B cell (primary cell): Measurements from ENCODE around the gene S100A9. TPM values are rescaled to one million over a fixed set of nuclear protein-coding genes. Genes with fewer than 3 reads are reported as not detected.

Source experiments
- ATAC-seq: fragments of 200-7000 bp; cut with Tn5 transposase; one replicate; pipeline ENCODE4 v1.10.0; 2021; ENCODE audit warnings: low read depth, mild to moderate bottlenecking, moderate number of reproducible peaks, moderate library complexity
- CTCF ChIA-PET: fragments of 350-600 bp; sonication (Branson Sonifier 250); formaldehyde crosslinking; loops from one replicate; lab custom pipeline; 2021; ENCODE audit warnings: antibody characterized with exemption, inconsistent platforms; lab: Charles Lee
- POLR2A ChIA-PET: fragments of 350-600 bp; sonication (Branson Sonifier 250); formaldehyde crosslinking; loops from one replicate; lab custom pipeline; 2021; ENCODE audit warnings: antibody characterized with exemption; lab: Charles Lee
- DNase-seq: peaks from one replicate; pipeline ENCODE4 v3.0.0; 2013
- H2AFZ ChIP-seq: 2 replicates; pipeline ENCODE4 v1.6.1; 2012; ENCODE audit warnings: mild to moderate bottlenecking, low read depth, low read length; ENCODE audit not compliant: insufficient read depth, poor library complexity, severe bottlenecking
- H3K27ac ChIP-seq, 2 donors: 1 replicate in 1 of 2; 2 replicates in 1 of 2; pipeline ENCODE4 v1.5.1; 2012 to 2013; ENCODE audit warnings: low read length in 2 of 2, mild to moderate bottlenecking in 2 of 2, moderate library complexity in 1 of 2
- H3K27me3 ChIP-seq, 4 experiments: fragments of 200-600 bp in 1 of 4; sonication (generic) in 1 of 4; replicated peaks in 1 of 4; 1 replicate in 2 of 4; 2 replicates in 2 of 4; pipeline versions ENCODE4 v1.6.1 to v1.7.0; 2013 to 2016; ENCODE audit warnings: low read length in 3 of 4, mild to moderate bottlenecking in 2 of 4, mixed read lengths in 1 of 4, moderate library complexity in 1 of 4; ENCODE audit not compliant: insufficient read depth in 4 of 4, control insufficient read depth in 3 of 4; ENCODE audit errors: control extremely low read depth in 1 of 4
- H3K36me3 ChIP-seq, 2 experiments: replicated peaks in 1 of 2; 1 replicate in 1 of 2; 2 replicates in 1 of 2; pipeline versions ENCODE4 v1.6.1 to v1.7.1; 2013; ENCODE audit warnings: low read length in 1 of 2; ENCODE audit not compliant: insufficient read depth in 2 of 2, control insufficient read depth in 1 of 2; ENCODE audit errors: control extremely low read depth in 1 of 2, extremely low read depth in 1 of 2
- H3K4me1 ChIP-seq, 2 donors: fragments of 200-600 bp in 1 of 2; sonication (generic) in 1 of 2; 1 replicate in 1 of 2; 2 replicates in 1 of 2; pipeline versions ENCODE4 v1.5.1 to v1.6.1; 2013 to 2017; ENCODE audit warnings: low read length in 2 of 2; ENCODE audit not compliant: control insufficient read depth in 2 of 2, insufficient read depth in 2 of 2
- H3K4me2 ChIP-seq: replicated peaks from 2 replicates; pipeline ENCODE3; 2012; ENCODE audit warnings: mild to moderate bottlenecking, low read depth, low read length; ENCODE audit not compliant: poor library complexity, severe bottlenecking
- H3K4me3 ChIP-seq, 5 experiments: fragments of 200-600 bp in 1 of 5; sonication (generic) in 1 of 5; 1 replicate in 3 of 5; 2 replicates in 2 of 5; pipeline versions ENCODE4 v1.5.1 to v1.7.0; 2011 to 2016; ENCODE audit warnings: low read length in 4 of 5, mild to moderate bottlenecking in 4 of 5, low read depth in 2 of 5, control low read depth in 1 of 5, moderate library complexity in 1 of 5; ENCODE audit not compliant: insufficient read depth in 1 of 5; ENCODE audit errors: control extremely low read depth in 1 of 5, extremely low read depth in 1 of 5
- H3K79me2 ChIP-seq: fragments of 200-600 bp; sonication (generic); one replicate; pipeline ENCODE4 v1.6.0; 2016; ENCODE audit warnings: low read length; ENCODE audit not compliant: control insufficient read depth, insufficient read depth
- H3K9ac ChIP-seq: fragments of 200-600 bp; sonication (generic); 2 replicates; pipeline ENCODE4 v1.6.1; 2017; ENCODE audit warnings: mild to moderate bottlenecking, low read length, moderate library complexity
- H3K9me3 ChIP-seq, 3 donors: one replicate each; pipeline versions ENCODE4 v1.6.1 to v1.7.1; 2013; ENCODE audit warnings: low read length in 2 of 3; ENCODE audit not compliant: control insufficient read depth in 2 of 3, insufficient read depth in 1 of 3; ENCODE audit errors: control extremely low read depth in 1 of 3
- H4K20me1 ChIP-seq: 2 replicates; pipeline ENCODE4 v1.6.0; 2012; ENCODE audit warnings: mild to moderate bottlenecking, low read length; ENCODE audit not compliant: insufficient read depth, control insufficient read depth, poor library complexity, severe bottlenecking
- H3K27ac Mint-ChIP-seq: one replicate; pipeline ENCODE4 v1.8.0; 2021; ENCODE audit warnings: mixed read lengths
- H3K27me3 Mint-ChIP-seq: one replicate; pipeline ENCODE4 v1.8.0; 2021; ENCODE audit warnings: mixed read lengths
- H3K4me1 Mint-ChIP-seq: one replicate; pipeline ENCODE4 v1.8.0; 2021; ENCODE audit warnings: mixed read lengths
- H3K4me3 Mint-ChIP-seq: one replicate; pipeline ENCODE4 v1.8.0; 2021; ENCODE audit warnings: mixed read lengths
- H3K9me3 Mint-ChIP-seq: one replicate; pipeline ENCODE4 v1.8.0; 2022; ENCODE audit warnings: mixed read lengths; ENCODE audit not compliant: insufficient read depth
- EZH2 ChIP-seq: IDR thresholded peaks from 2 replicates; pipeline ENCODE4 v1.6.1; 2012; ENCODE audit warnings: borderline replicate concordance, low read depth, mild to moderate bottlenecking, moderate library complexity, low read length; ENCODE audit not compliant: insufficient read depth, poor library complexity, severe bottlenecking
- WGBS: methylation state at CpG from one replicate; pipeline ENCODE4 v1.1.5; 2013; ENCODE audit warnings: missing lambda C conversion rate; ENCODE audit not compliant: insufficient coverage; 5-methylcytosine and 5-hydroxymethylcytosine counted together
- intact Hi-C: fragments of 100-400 bp; cut with micrococcal nuclease; formaldehyde crosslinking; loops from one replicate; pipeline ENCODE4 v1.10.0; 2022
- polyA plus RNA-seq: library from polyadenylated mRNA; depleted of rRNA; stranded (reverse); fragments of >200 nt; gene quantifications from 2 replicates; pipeline ENCODE4 v1.2.3, GENCODE V29; 2012
- total RNA-seq, 2 donors: library from RNA; stranded (reverse); fragments of 120-200 nt in 1 of 2; gene quantifications; 1 replicate in 1 of 2; 2 replicates in 1 of 2; pipeline versions ENCODE4 v1.2.3 to v1.2.4, GENCODE V29; 2013 to 2022
- TF ChIP-seq, protein P1 (sequence below): fragments of 200-600 bp; IDR thresholded peaks from one replicate; pipeline ENCODE4 v1.8.0; 2022; ENCODE audit warnings: antibody characterized with exemption, mild to moderate bottlenecking

The S100A9 gene
- total and polyA plus RNA-seq, 2 donors (not counting 1 experiment from before 2014, with no cell fraction given): 4.2 to 66.6 TPM

DNA sequence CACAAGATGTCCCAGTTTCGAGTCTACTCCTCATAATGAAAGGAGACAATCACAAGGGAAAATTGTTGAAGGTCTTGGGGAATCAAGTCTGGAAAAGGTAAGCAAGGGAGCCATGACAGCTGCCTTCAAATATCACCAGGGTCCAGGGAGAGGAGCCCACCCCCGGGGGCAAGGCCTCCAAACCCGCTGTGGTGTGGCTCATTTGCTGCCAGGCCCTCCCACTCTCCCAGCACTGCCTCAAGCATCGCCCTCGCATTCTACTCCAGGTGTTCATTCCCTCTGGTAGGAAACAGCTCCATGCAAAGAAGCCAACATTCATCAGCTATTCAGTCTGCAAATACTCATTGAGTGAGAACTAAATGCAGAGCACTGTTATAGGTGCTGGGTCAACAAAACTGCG, 8.6 kb downstream of the S100A9 start:
- 86% methylated on average over 5 of the region's 6 CpGs for WGBS
- intact Hi-C loops: no loop called here
- Mint-ChIP-seq H3K27me3 (peaks cover 45% of the 10 kb centered on the region), H3K4me1 (no peaks in the 10 kb centered on the region), H3K9me3 (no peaks in the 10 kb centered on the region), H3K4me3 (no peak overlapping the region), H3K27ac (no peak overlapping the region)
- CTCF ChIA-PET: no interaction called here
- no peak for ATAC-seq
- peaks cover 0 to 19% (median under 1%) of the 10 kb centered on the region in 4 experiments for H3K27me3 ChIP-seq
- H3K4me3 ChIP-seq: no peak overlapping the region
- H3K79me2 ChIP-seq: no peaks in the 10 kb centered on the region
- no peak overlapping the region for H3K4me2 ChIP-seq
- POLR2A ChIA-PET: no interaction called here
- no peaks in the 10 kb centered on the region for H3K9me3 ChIP-seq
- no peak for TF ChIP-seq EZH2
- TF ChIP-seq, protein P1, sequence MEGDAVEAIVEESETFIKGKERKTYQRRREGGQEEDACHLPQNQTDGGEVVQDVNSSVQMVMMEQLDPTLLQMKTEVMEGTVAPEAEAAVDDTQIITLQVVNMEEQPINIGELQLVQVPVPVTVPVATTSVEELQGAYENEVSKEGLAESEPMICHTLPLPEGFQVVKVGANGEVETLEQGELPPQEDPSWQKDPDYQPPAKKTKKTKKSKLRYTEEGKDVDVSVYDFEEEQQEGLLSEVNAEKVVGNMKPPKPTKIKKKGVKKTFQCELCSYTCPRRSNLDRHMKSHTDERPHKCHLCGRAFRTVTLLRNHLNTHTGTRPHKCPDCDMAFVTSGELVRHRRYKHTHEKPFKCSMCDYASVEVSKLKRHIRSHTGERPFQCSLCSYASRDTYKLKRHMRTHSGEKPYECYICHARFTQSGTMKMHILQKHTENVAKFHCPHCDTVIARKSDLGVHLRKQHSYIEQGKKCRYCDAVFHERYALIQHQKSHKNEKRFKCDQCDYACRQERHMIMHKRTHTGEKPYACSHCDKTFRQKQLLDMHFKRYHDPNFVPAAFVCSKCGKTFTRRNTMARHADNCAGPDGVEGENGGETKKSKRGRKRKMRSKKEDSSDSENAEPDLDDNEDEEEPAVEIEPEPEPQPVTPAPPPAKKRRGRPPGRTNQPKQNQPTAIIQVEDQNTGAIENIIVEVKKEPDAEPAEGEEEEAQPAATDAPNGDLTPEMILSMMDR: no peak
- no peaks in the 10 kb centered on the region for H4K20me1 ChIP-seq
- no peak overlapping the region for H2AFZ ChIP-seq
- H3K27ac ChIP-seq: no peak overlapping the region
- H3K4me1 ChIP-seq: no peaks in the 10 kb centered on the region
- DNase-seq: no peak
- H3K9ac ChIP-seq: no peak overlapping the region
- H3K36me3 ChIP-seq: no peaks in the 10 kb centered on the region

DNA sequence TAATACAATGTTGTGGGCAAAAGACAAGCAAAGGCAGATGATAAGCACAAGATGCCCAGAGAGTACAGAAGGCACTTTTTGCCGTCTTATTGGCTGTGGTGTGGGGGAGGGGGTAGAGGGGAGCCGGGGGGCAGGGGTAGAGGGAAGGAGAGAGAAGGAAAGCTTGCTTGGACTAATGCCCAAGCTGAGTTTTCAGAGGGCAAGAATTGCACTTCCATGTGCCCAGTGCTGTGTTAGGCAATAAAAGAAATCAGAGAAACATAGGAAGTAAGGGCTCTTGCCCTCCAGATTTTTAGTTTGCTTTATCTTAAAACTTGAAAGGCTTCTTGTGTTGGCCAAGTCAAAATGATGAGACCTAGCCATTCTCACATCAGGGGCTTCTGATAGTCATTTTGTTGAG, 9.4 kb downstream of the S100A9 start:
- ATAC-seq (no peak), DNase-seq (no peak)
- WGBS: 90% methylated on average over 2 of the region's 2 CpGs
- ChIA-PET POLR2A (no interaction called here), CTCF (no interaction called here)
- Histone ChIP-seq H3K9me3 (no peaks in the 10 kb centered on the region), H3K27ac (no peak overlapping the region), H3K4me3 (no peak overlapping the region), H3K4me1 (no peaks in the 10 kb centered on the region), H3K36me3 (no peaks in the 10 kb centered on the region), H3K27me3 (peaks cover 0 to 19% (median under 1%) of the 10 kb centered on the region in 4 experiments), H3K4me2 (no peak overlapping the region), H3K9ac (no peak overlapping the region), H3K79me2 (no peaks in the 10 kb centered on the region), H4K20me1 (no peaks in the 10 kb centered on the region), H2AFZ (no peak overlapping the region)
- no peaks in the 10 kb centered on the region for H3K9me3 Mint-ChIP-seq
- intact Hi-C loops: no loop called here
- TF ChIP-seq, protein P1: no peak
- no peak for TF ChIP-seq EZH2
- H3K27me3 Mint-ChIP-seq: peaks cover 48% of the 10 kb centered on the region
- H3K27ac Mint-ChIP-seq: no peak overlapping the region
- H3K4me3 Mint-ChIP-seq: no peak overlapping the region
- no peaks in the 10 kb centered on the region for H3K4me1 Mint-ChIP-seq
